ENCODE results near the gene C5.

DNA sequence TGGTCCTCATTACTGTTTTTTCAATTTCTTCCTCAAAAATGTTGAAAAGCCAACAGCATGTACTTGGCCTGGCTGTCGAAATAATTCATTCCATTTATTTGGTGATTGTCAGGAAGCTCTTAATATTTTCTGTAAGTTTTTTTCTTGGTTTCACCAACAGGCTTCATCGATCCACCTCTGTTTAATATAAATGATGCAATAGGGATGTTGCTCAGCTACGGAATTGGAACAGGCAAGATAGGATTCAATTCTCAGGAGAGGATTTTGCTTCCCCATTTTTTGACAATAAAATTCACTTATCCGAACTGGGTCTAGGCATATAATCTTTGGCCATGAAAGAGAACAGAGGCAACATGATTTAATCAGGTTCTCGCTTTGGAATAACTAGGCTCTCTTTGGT, 30.8 kb downstream of the C5 start:
- TF ChIP-seq, protein P1, sequence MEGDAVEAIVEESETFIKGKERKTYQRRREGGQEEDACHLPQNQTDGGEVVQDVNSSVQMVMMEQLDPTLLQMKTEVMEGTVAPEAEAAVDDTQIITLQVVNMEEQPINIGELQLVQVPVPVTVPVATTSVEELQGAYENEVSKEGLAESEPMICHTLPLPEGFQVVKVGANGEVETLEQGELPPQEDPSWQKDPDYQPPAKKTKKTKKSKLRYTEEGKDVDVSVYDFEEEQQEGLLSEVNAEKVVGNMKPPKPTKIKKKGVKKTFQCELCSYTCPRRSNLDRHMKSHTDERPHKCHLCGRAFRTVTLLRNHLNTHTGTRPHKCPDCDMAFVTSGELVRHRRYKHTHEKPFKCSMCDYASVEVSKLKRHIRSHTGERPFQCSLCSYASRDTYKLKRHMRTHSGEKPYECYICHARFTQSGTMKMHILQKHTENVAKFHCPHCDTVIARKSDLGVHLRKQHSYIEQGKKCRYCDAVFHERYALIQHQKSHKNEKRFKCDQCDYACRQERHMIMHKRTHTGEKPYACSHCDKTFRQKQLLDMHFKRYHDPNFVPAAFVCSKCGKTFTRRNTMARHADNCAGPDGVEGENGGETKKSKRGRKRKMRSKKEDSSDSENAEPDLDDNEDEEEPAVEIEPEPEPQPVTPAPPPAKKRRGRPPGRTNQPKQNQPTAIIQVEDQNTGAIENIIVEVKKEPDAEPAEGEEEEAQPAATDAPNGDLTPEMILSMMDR (IDR thresholded peaks at IDR 0.05; ENCODE audit: low read length): no peak
- TF ChIP-seq EZH2phosphoT487 (IDR thresholded peaks at IDR 0.05; ENCODE audit: low read length) (no peak), EZH2 (optimal IDR thresholded peaks at IDR 0.05; ENCODE audit: low read depth, low read length) (no peak)

All from MM.1S (cell line).